ENCODE data around the gene THY1.

The THY1 gene

DNA sequence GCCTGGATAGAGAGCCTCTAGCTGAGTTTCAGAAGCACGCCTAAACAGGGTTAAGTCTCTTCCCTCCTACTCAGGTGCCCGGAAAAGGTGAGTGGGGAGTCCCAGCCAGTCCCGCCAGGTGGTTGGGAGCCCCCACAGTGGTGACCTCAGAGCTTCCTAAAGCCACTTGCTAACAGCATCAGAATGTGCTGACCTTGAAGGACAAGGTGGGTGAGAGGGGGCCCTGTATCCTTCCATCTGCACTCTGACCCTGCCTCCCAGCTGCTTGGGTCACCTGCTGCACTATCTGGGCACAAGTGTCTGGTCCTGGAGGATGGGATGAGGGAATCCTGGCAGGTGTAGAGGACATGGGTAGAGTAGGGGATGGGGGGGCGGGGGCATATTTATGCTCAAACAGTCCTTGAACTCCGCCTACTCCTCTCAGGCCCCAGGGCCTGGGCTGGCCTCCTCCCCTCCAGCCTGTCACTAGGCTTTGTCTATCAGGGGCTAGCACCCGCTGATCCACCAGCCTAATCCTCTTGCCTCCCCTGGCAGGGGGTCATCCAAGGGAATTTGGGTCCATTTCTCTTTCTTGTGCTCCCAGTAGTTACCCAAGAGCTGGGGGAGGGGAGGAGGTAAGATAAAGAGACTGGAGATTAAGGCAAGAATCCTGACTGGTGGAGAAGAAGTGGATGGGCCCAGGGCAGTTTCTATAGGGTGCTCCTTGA is 44.9 kb downstream of the THY1 start:
- FAIRE-seq (no peak), DNase-seq (ENCODE audit: insufficient read length, low spot score) (no peak)
- no peak for TF ChIP-seq POLR2A (IDR thresholded peaks at IDR 0.05; ENCODE audit: low read depth, low read length)

DNA sequence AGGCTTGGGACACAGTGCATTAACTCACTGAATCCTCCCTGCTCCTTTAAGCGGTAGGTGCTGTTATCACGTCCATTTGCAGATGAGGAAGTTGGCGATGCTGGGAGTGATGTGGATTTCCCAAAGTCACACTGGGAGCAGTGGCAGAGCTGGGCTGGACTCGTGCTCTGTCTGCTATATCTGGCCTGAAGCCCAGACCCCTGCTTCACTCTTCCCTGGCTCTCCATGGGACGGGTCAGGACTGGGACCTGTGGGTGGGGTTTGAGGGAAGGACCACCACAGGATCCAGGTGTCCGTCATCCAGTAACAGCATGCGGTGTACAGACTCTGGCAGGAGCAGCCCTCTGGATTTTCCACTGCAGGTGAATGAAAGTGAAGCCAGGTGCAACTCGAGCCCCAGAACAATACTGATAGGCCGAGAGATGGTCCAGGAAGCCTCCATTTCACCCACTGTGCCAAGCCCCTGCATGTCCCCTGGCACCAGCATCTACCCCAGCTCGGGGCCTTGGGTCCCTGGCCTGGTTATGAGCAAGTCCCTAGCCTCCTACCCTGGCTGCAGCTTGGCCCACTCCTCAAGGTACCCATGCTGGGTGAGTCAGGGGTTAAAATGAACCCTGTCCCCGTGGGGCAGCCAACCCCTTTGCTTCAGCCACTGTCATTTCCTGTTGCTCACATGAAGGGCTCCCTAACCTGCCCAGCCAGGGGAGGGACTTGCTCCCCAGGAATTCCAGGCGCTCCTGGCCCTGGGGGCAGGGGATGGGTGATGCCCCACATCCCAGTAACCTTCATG is 45.7 kb downstream of the THY1 start:
- TF ChIP-seq POLR2A (IDR thresholded peaks at IDR 0.05; ENCODE audit: low read depth, low read length): no peak
- DNase-seq (ENCODE audit: insufficient read length, low spot score) (no peak), FAIRE-seq (no peak)

DNA sequence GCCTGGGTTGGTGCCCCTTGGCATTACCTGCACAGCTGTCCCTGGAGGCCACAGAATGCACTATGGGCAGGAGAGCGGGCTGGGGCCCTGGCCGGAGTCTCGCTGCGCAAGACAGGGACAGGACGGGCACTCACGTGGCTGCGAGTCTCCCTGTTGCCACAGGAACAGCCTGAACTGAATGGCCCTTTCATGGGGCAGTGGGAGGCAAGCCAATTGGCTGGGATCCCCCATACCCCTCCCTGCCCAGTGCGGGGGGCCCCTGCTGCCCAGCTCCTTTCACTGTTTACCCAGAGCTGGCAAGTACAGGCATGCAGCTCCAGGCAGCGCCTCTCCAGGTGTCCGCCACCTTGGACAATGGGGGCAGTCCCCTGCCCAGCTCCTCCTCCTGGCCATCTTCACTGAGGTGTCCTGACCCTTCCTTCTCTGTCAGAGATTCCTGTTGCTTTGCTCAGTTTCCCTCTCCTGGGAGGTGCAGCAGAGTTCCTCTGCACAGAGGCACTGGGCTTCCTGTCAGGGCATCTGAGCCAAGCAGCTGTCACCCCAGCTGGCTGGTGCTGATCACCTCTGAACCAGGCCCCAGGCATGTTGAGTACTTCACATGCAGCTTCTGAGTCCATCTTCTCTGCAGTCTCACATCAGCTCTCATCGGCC is 46.6 kb downstream of the THY1 start:
- no peak for FAIRE-seq
- DNase-seq (ENCODE audit: insufficient read length, low spot score): no peak
- TF ChIP-seq POLR2A (IDR thresholded peaks at IDR 0.05; ENCODE audit: low read depth, low read length): no peak

DNA sequence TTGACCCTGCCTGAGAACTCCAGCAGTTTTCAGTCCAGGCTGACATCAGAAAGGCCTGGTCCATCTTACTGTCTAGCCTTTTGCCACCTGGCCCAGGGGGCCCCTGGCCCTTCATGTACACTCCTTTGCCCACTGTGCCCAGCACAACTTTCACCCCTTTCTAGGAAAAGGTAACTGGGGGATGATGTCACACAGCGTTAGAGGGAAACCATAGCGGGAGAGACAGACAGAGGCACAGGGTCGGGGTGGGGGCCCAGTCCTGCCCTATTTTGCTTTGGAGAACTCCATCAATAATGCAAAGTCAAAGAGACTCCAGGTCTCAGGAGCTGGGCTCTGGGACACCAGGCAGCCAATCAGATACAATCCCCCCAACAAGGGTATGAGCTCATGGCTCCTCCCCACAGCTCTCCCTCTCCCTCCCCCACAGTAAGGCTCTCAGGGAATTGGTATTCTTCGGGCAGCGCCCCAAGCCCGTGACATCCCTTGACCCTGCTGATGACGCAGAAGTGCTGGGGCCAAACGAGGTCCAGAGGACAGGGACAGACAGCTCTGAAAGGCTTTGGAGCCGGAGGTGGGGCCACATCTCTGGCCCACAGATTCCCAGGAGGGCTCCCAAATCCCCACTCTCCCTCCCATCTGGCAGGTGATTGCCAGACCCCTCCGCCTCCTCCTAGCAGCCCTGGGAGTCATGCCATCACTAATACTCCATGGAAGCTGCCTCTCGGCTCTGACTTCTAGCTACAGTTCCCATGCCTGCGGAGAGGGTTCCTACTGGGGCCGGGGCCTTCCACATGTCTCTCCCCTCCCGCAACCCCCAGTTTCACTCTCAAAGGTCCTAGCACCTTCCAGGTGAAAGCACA is 47.4 kb downstream of the THY1 start:
- DNase-seq (ENCODE audit: insufficient read length, low spot score) (no peak), FAIRE-seq (no peak)
- no peak for TF ChIP-seq POLR2A (IDR thresholded peaks at IDR 0.05; ENCODE audit: low read depth, low read length)

DNA sequence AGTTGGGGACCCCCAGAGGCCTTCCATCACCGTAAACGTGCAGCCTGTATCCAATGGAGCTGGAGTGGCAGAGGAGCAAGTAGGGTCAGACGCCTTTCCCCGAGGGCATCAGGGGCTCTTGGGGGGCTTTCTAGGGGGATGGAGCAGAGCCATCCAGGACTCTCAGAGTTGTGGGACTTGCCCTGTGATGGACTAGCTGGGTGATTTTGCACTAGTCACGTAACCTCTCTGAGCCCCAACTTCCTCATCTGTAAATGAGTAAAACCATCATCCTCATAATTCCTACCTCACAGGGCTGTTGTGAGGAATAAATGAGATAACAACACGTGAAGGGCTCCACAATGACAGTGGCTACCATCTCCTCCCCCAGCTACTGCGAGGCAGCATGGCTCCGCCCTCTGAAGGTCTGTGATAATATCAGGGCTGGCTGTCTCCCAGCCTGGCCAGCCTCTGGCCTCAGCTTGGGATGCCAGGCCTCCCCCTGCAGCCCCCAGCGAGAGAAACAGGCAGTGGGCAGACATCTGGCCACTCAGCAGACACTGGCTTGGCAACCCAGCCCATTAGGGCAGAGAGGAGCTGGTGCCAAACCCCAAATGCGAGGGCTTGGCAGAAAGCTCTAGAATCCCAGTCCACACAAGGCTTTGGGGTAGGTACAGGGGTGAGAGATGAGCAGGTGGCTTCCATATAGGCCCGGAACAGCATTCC is 48.2 kb downstream of the THY1 start:
- FAIRE-seq (no peak), DNase-seq (ENCODE audit: insufficient read length, low spot score) (no peak)
- TF ChIP-seq POLR2A (IDR thresholded peaks at IDR 0.05; ENCODE audit: low read depth, low read length): no peak

DNA sequence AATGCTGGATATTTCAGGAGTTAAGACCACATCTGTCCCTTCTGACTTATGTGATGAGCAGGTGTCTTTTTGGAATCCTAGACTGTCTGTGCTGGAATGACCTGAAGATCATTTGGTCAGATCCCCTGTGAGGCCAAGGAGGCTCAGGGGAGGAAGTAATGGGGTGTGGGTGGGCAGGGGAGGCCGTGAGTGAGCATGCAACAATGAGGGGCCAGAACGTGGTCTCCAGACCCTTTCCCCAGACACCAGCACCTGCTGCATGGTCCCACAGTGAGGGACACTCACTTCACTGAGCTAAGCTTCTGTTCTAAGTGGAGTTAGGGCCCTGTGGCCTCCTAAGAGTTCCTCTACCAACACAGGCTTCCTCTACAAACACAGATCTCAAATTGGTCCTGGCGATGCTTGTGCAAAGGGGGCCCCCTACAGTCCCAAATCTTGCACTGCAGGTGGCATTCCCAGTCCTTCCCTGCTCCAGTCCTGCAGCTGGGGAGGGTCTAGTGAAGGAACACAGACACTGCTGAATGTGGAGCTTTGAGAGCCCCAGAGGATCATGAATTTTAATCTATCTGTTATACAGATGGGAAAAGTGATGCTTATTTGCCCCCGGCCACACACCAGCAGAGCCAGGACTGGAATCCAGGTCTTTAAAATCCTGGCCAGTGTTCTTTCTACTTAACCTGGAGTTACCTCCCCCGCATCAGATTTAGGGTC is 48.9 kb downstream of the THY1 start:
- no peak for TF ChIP-seq POLR2A (IDR thresholded peaks at IDR 0.05; ENCODE audit: low read depth, low read length)
- peak; percentile 79 for FAIRE-seq
- no peak for DNase-seq (ENCODE audit: insufficient read length, low spot score)

DNA sequence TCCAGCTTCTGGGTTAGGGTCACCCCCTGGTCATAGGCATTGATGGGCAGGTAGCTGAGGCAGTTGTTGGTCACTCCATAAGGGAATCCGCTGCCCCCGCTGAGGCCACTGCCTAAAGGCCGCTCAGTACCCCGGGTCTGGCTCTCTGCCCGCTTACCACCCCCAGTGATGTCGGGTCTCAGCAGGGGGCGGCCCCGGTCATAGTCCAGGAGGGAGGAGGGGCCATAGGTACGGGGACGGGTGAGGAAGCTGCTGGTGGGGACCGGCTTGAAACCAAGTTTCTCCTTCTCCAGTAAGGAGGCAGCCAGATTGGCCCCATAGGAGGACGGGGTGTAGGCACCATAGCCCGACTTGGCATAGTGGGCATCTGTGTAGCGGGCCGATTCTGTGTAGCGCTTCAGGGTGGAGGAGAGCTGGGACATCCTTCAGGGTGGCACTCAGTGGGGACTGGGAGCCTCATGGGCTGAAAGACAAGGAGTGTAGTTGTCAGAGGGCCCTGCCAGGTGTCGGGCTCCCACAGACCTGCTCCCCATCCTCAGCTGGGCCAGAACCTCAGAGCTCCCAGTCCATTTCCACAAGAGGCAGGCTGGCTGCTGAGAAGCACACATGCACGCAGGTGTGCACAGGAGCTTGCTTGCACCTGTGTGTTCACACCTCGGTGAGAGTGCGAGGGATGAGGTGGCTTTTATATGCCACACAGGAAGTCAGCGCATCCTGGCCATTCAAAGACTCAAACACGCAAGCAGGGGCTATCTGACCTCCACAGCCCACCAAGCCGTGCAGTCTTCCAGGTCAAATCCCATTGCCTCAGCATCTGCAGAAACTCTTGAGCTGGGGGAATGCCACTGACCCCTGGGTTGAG is 49.7 kb downstream of the THY1 start:
- no peak for DNase-seq (ENCODE audit: insufficient read length, low spot score)
- FAIRE-seq: no peak
- no peak for TF ChIP-seq POLR2A (IDR thresholded peaks at IDR 0.05; ENCODE audit: low read depth, low read length)

DNA sequence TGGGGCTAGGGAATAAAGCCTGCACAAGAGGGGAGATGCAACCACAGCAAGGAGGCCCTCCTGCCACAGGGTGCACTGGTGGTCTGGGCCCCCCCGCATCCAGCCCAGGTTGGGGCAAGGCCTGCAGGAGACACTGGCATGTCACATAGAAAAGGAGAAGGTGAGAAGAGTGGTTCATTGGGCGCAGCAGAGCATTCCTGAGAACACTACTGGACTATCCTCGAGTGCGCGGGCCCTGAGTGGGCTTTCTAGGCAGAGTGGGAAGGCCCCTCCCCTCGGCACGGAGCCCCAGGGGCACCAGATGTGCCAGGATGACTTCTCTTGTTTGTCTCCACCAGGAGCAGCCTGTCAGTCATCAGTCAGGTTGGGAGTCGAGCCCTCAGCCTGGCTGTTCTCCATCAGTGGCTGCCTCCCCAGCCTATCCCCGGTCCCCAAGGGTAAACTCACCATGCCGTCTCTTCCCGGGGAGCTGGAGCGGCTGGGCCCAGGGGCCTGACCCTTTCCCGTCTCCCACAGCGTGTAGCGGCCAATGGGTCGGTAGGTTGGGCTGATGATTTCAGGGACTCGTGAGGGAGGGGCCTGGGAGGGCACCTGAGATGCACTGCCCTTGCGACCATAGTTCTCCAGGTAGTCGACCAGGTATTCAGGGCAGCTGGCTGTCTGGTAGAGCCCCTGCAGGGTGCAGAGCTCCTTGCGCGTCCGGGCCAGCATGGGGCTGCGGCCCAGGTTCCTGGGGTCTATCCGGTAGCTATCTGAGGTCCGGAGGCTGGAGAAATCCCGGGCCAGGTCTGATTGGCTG is 50.5 kb downstream of the THY1 start:
- FAIRE-seq (no peak), DNase-seq (ENCODE audit: insufficient read length, low spot score) (no peak)
- no peak for TF ChIP-seq POLR2A (IDR thresholded peaks at IDR 0.05; ENCODE audit: low read depth, low read length)

DNA sequence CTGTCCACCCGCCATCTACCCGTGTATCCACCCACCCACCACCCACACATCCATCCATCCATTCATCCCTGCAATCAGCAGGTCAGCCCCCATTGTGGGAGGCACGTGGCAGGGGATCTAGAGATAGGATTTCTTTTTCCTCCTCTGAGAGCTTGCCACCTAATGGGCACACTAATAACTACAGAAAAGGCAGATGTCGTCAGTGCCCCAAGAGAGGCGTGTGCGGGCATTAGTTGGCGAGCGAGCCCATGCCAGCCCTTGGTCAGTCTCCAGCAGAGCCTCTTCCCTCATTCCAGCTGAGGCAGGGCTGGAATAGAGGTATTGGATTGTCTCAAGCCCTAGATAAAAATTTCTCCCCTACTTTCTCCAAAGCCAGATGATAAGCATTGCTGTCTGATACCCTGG is 51.2 kb downstream of the THY1 start:
- FAIRE-seq: no peak
- DNase-seq (ENCODE audit: insufficient read length, low spot score): no peak
- no peak for TF ChIP-seq POLR2A (IDR thresholded peaks at IDR 0.05; ENCODE audit: low read depth, low read length)

DNA sequence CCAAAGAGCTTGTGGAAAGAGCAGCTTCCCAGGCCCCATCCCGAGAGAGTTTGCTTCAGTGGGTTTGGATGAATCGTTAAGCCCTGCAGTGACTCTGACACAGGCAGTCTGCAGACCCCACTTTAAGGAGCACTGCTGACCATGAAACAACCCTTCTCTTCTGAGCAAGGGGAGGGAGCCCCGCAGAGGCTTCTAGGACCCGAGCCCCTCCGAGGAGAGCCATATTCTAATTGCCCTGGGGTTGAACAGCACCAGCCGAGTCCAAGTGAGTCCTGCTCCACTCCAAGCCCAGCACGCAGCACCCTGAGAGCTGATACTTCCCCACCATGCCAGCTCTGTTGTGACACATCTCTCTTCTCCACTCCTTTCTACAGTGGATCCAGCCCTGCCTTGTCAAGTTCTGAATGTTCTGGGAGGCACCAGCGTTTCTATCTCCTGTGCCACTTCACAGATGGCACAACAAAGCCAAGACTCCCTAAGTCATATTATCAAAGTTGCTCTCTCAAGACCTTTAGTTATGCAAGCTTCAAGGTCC is 51.8 kb downstream of the THY1 start:
- DNase-seq (ENCODE audit: insufficient read length, low spot score) (no peak), FAIRE-seq (no peak)
- no peak for TF ChIP-seq POLR2A (IDR thresholded peaks at IDR 0.05; ENCODE audit: low read depth, low read length)

All from H54 (cell line).